Bone marrow (tissue), 2 donors: ENCODE results near the gene KPNA4.
A peak's percentile ranks its signal among the peaks of the same experiment; 100 is the strongest.
"Not testable (repeated sequence)": the region's sequence is repeated elsewhere in the genome, so short reads cannot be mapped to it uniquely, and the experiment has no call there.

Experiments
- DNase-seq, 2 donors: peaks; one replicate each; lab custom pipeline; 2025; lab: John Stamatoyannopoulos, UW

KPNA4 gene

GRCh38 chr3:160573955-160574525 is 8.7 kb upstream of the KPNA4 start:
- DNase-seq: not testable (repeated sequence)

- DNase-seq: no peak
Measured at GRCh38 chr3:160569894-160570652, 4.7 kb upstream of the KPNA4 start.

DNA sequence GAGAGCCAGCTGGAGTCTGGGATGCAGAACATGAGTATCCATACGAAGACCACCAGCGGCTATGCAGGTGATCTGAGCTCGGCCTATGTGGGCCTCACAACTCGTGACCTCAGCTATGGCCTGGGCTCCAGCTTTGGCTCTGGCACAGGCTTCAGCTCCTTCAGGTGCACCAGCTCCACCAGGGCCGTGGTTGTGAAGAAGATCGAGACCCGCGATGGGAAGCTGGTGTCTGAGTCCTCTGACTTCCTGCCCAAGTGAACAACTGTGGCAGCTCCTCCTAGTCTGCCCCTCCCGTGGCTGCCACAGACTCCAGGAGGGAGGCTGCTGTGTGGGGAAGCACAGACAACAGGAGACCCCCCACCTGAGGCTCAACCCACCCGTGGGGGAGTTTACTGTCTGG is 3.6 kb upstream of the KPNA4 start:
- no peak for DNase-seq

DNA sequence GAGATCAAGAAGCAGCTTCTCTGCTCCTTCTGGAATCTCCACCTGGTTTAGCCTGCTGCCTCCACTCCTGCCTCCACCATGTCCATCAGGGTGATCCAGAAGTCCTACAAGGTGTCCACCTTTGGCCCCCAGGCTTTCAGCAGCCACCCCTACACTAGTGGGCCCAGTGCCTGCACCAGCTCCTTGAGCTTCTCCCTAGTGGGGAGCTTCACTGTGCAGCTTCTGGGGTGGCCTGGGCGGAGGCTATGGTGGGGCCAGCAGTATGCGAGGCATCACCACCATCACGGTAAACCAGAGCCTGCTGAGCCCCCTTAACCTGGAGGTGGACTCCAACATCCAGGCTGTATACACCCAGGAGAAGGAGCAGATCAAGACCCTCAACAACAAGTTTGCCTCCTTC is 2.4 kb upstream of the KPNA4 start:
- DNase-seq: no peak

DNA sequence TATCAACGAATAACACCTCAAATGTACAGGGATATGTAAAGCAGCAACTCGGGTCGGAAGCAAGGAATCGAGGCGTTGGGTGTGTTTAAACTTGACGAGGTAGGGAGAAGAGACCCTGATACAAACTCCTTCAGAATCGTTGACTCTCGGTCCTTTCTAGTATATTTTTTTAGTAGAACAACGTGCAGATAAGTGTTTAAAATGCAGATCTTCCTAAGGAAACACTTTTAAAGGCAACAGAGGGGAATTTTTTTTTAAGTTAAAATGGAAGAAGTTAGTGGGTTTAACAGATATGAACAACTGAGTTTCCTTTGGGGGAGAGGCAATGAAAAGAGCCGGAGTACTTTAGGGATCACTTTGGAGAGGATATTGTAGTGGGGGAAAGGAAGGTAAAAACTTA is 1.1 kb upstream of the KPNA4 start:
- no peak for DNase-seq

DNA sequence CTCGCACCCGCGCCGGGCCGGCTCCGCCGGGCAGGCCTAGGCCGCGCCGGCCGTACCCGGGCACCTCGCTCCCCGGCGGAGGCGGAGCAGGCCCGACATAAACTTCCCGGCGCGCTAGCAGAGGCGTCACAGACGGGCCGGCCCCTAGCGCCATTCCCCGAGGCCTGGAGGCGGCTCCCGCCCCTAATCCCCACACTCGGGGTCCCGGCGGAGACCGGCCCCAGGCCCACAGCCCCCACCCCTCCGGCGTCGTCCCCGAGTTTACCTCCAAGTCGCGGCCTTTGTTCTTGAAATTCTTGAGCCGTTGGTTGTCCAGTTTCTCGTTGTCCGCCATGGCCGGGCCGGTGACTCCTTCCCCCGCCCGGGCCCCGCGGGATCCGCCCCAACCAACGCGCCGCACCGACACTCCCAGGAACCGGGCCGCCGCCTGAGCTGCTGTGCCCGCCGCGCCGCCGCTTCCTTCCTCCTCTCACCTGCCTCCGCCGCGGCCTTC is 376 bp downstream of the KPNA4 start:
- DNase-seq: peak in 1 of 2 donors; percentile 95

DNA sequence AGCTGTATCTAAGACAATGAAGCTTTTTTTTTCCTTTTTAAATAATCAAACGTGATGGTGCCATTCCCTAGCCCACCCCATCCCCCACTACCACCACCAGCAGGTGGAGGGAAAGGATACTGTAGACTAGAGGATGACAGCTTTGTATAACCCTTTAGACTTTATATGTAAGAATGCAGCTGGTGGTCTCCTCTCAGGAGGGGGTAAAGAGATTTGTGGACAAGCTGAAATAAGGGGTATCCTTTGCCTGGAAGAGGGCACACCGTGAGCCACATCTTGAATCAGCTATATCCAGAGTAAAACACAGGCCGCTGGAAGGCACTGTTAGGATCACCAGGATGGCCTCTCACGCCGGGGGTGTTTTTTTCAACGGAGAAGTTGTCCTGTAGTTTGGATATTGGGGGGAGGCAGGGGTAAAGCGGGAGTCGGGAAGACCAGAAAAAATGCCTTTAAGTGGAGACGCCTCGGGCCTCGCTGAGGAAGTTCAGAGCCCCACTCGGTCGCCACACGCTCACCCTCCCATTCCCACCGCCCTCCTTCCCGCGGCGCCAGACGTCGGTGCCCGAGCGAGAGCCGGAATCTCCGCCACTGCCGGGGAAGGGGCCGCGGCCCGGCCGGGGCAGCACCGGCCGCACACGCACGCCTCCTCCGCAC is 986 bp downstream of the KPNA4 start:
- no peak for DNase-seq

- DNase-seq: no peak
Measured at GRCh38 chr3:160562952-160563351, 2.4 kb downstream of the KPNA4 start.

- DNase-seq: no peak
Measured at GRCh38 chr3:160557571-160557970, 7.8 kb downstream of the KPNA4 start.

- no peak for DNase-seq
Measured at GRCh38 chr3:160556141-160556540, 9.2 kb downstream of the KPNA4 start.

DNA sequence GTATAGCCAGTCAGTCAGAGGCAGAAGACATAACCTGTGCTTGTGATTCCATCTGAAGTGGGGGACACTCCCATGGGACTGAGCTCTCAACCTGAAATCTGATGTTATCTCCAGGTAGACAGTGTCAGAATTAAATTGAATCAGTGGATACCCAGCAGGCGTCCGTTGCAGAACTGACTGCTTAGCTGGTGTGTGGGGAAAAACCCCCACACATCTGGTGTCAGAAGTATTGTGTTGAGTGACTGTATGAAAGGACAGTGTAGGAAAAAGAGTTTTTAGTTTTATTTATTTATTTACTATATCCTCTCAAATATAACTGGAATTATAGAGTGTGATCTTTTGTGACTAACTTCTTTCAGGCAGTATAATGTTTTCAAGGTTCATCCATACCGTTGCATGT is 10.4 kb downstream of the KPNA4 start:
- DNase-seq: no peak

DNA sequence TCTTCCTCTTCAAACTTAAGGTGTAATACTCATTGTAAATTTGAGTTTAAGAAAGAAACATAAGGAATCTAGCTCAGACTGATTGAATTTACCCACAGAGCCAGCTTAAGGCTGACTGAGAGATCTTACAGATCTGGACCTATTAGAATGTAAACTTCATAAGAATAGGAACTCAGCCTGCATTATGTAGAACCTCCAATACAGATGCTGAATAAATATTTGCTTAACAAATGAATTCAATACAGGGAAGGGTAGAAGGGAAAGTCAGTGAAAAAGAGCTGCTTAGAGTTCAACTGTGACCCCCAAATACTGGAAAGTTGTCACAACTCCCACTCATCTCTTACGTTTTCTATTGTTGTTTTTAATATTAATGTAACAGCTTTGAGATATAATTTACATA is 11.5 kb downstream of the KPNA4 start:
- no peak for DNase-seq

DNA sequence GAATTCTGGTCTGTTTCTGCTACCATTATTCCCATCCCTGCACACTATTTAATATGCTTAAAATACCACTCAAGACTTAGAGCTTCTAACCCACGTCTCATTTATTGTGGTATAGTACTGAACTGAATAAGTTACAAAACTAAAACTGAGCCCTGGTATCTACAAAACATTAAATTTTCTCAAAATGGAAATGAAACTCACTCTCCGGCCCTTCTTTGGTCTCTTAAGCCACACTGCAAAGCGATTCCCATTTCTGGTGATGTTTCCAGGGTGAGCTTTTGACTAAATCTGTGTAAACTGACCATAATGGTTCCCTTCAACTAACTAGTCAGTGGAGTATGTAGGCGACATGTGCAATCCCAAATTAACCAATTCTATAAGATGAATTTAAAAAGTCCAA is 18.6 kb downstream of the KPNA4 start:
- DNase-seq: no peak

- DNase-seq: no peak
Measured at GRCh38 chr3:160545504-160545871, 19.9 kb downstream of the KPNA4 start.

- DNase-seq: no peak
Measured at GRCh38 chr3:160544844-160545503, 20.4 kb downstream of the KPNA4 start.

DNA sequence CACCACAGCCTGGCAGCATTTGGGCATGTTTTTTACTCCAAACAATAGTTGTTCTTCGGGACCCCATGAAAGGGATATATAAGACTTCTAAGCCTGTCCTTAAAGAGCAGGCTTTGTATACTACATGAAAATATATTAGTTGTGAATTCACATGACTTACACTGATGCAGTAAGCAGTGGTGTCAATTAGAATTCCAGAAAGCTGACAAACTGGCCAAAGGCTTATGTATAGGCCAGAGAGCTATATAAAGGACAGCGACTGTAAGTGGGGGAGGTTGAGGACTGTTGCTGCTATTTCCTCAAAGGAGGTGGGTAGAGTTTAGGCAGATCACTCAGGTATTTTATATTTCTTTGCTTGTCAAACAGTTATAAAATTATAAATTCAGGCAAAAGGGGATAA is 24.8 kb downstream of the KPNA4 start:
- no peak for DNase-seq

GRCh38 chr3:160538895-160539294 is 26.5 kb downstream of the KPNA4 start:
- no peak for DNase-seq

- DNase-seq: no peak
Measured at GRCh38 chr3:160537729-160538128, 27.6 kb downstream of the KPNA4 start.

GRCh38 chr3:160532371-160532770 is 33.0 kb downstream of the KPNA4 start:
- DNase-seq: no peak

- no peak for DNase-seq
Measured at GRCh38 chr3:160531311-160531710, 34.1 kb downstream of the KPNA4 start.

- not testable (repeated sequence) for DNase-seq
Measured at GRCh38 chr3:160516391-160516790, 49.0 kb downstream of the KPNA4 start.

GRCh38 chr3:160501325-160501724 is 64.0 kb downstream of the KPNA4 start:
- DNase-seq: no peak

GRCh38 chr3:160498202-160498601 is 67.2 kb downstream of the KPNA4 start:
- DNase-seq: no peak
